ENCODE data around the gene LHFPL2.

LHFPL2 gene

DNA sequence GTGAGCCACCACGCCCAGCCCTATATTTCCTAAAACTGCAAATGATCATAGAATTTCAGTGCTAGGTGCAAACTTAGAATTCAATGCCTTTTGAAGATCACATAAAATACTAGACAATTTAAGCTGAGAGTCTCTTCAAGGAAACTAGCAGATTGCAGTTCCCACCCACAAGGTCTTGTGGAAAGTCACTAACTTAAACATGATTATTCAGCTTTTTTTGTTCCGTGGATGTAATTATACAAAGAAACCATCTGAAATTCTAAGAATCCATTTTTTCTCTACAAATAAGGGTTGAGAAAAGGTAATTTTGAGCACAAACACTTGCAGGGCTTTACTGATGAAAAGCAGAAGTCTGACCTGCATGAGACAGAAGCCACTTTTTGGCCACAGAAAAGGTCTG is 4.5 kb upstream of the LHFPL2 start:
- H3K9me3 ChIP-seq (ENCODE audit: control insufficient read depth, insufficient read depth, low read length), result no peaks in the 10 kb centered on the region
- no peak overlapping the region for H3K4me3 ChIP-seq (ENCODE audit: low read depth, low read length)
- H3K4me1 ChIP-seq (ENCODE audit: control insufficient read depth, insufficient read depth, low read length), result peaks cover 19% of the 10 kb centered on the region
- H3K27ac ChIP-seq (ENCODE audit: low read depth, low read length), result no peak overlapping the region
- H3K36me3 ChIP-seq (ENCODE audit: control insufficient read depth, insufficient read depth, low read length), result no peaks in the 10 kb centered on the region
- no peaks in the 10 kb centered on the region for H3K27me3 ChIP-seq (ENCODE audit: control insufficient read depth, insufficient read depth, low read length)
- H3K9ac ChIP-seq (ENCODE audit: low read depth, low read length), result no peak overlapping the region

DNA sequence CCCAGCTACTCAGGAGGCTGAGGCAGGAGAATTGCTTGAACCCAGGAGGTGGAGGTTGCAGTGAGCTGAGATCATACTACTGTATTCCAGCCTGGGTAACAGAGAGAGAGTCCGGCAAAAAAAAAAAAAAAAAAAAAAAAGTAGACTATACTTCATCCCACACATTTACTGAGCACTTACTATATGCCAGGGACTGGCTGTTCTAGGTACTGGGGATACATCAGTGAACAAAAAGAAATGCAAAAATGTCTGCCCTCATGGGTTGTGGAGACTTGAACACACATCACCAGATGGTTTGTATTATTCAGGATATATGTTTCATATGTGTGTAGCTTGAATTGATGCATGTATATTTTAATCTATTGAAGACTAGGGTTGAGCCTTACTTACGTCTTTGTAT is 2.9 kb upstream of the LHFPL2 start:
- Histone ChIP-seq H3K4me1 (ENCODE audit: control insufficient read depth, insufficient read depth, low read length) (peaks cover 22% of the 10 kb centered on the region), H3K27me3 (ENCODE audit: control insufficient read depth, insufficient read depth, low read length) (no peaks in the 10 kb centered on the region)

DNA sequence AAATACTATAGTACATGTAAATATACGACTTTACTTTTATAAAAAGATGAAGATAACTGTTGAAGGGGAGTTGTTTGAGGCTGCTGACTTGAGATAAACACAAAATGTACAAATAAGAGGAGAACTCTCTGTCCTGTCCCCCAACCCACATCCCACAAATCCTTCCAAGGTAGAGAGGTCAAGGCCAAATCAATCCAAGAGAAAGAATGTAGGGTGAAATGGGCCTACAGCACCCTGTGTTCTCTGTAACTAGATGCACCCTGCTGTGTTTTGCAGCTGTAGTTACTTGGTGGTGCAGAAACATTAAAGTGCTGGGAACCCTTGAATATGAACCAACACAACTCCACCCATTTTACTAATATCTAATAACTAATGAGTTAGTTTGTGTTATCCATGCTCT is 2.0 kb upstream of the LHFPL2 start:
- Histone ChIP-seq H3K9ac (ENCODE audit: low read depth, low read length) (no peak overlapping the region), H3K36me3 (ENCODE audit: control insufficient read depth, insufficient read depth, low read length) (peaks cover 6% of the 10 kb centered on the region; the same call in 1 of the 2 replicates), H3K27ac (ENCODE audit: low read depth, low read length) (no peak overlapping the region), H3K4me1 (ENCODE audit: control insufficient read depth, insufficient read depth, low read length) (peaks cover 23% of the 10 kb centered on the region), H3K27me3 (ENCODE audit: control insufficient read depth, insufficient read depth, low read length) (no peaks in the 10 kb centered on the region), H3K4me3 (ENCODE audit: low read depth, low read length) (peak overlapping the region; percentile 46; the same call in 1 of the 2 replicates), H3K9me3 (ENCODE audit: control insufficient read depth, insufficient read depth, low read length) (no peaks in the 10 kb centered on the region)

More for the DNA sequence above, 2.9 kb upstream of the LHFPL2 start:
- no peak overlapping the region for H3K27ac ChIP-seq (ENCODE audit: low read depth, low read length)
- no peaks in the 10 kb centered on the region for H3K36me3 ChIP-seq (ENCODE audit: control insufficient read depth, insufficient read depth, low read length)
- no peak overlapping the region for H3K9ac ChIP-seq (ENCODE audit: low read depth, low read length)
- no peaks in the 10 kb centered on the region for H3K9me3 ChIP-seq (ENCODE audit: control insufficient read depth, insufficient read depth, low read length)
- no peak overlapping the region for H3K4me3 ChIP-seq (ENCODE audit: low read depth, low read length)

DNA sequence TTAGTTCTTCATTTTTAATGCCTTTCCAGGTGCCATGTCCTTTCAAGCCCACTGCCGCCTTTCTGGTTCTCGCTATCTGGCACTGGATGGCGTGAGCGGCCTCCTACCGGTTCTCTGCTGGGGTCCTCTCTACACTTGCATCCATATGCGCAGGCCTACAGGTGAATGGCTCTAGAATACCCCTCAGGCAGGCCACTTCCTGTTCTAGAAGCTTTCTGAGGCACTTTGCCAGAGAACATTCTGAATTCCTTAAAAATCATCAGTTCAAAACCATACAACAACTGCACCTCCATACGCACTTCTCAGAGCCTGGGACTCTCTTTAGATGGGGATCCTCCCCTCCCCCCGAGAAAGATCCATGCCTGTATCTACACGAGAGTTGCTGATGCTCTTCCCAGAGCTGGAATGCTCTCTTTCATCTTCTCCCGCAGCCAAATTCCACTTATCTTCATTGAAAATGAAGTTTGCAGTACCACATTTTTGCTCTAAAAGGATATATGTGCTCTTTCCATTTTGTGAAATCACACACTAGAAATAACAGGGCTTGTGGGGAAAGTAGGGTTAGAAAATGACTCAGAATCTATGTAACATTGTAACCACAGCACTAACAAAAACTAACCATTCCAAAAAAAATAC is 1.4 kb upstream of the LHFPL2 start:
- Histone ChIP-seq H3K9me3 (ENCODE audit: control insufficient read depth, insufficient read depth, low read length) (no peaks in the 10 kb centered on the region), H3K27ac (ENCODE audit: low read depth, low read length) (peak overlapping the region; percentile 85), H3K4me3 (ENCODE audit: low read depth, low read length) (peak overlapping the region; percentile 46), H3K4me1 (ENCODE audit: control insufficient read depth, insufficient read depth, low read length) (peaks cover 23% of the 10 kb centered on the region), H3K27me3 (ENCODE audit: control insufficient read depth, insufficient read depth, low read length) (no peaks in the 10 kb centered on the region), H3K36me3 (ENCODE audit: control insufficient read depth, insufficient read depth, low read length) (peaks cover 6% of the 10 kb centered on the region; the same call in 1 of the 2 replicates), H3K9ac (ENCODE audit: low read depth, low read length) (no peak overlapping the region)

DNA sequence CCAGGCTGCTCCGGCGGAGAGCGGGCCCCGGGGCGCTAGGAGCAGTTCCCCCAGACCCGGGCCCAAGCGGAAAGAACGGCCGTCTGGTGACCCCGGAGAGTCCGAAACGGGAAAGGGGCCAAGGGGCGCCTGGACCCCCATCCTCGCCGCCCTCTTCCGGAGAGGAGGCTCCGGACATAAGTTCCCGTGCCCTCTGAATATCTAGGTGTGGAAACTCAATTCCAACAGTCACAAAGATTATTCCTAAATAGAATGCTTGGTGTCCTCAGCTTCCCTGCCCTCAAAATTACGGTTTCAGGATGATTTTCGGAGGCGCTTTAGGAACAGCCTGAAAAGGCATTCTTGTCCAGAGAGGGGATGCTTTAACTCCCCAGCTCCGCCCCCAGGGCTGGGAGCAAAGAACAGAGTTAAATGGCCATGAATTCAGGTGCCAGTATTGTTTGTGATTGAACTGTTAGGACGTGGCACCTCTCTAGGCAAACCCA is 681 bp upstream of the LHFPL2 start:
- H3K9ac ChIP-seq (ENCODE audit: low read depth, low read length), result peak overlapping the region; percentile 66
- peak overlapping the region; percentile 85 for H3K27ac ChIP-seq (ENCODE audit: low read depth, low read length)
- peaks cover 13% of the 10 kb centered on the region; the same call in 1 of the 2 replicates for H3K36me3 ChIP-seq (ENCODE audit: control insufficient read depth, insufficient read depth, low read length)
- H3K9me3 ChIP-seq (ENCODE audit: control insufficient read depth, insufficient read depth, low read length), result no peaks in the 10 kb centered on the region
- H3K4me3 ChIP-seq (ENCODE audit: low read depth, low read length), result peak overlapping the region; percentile 89
- H3K4me1 ChIP-seq (ENCODE audit: control insufficient read depth, insufficient read depth, low read length), result peaks cover 23% of the 10 kb centered on the region
- no peaks in the 10 kb centered on the region for H3K27me3 ChIP-seq (ENCODE audit: control insufficient read depth, insufficient read depth, low read length)

DNA sequence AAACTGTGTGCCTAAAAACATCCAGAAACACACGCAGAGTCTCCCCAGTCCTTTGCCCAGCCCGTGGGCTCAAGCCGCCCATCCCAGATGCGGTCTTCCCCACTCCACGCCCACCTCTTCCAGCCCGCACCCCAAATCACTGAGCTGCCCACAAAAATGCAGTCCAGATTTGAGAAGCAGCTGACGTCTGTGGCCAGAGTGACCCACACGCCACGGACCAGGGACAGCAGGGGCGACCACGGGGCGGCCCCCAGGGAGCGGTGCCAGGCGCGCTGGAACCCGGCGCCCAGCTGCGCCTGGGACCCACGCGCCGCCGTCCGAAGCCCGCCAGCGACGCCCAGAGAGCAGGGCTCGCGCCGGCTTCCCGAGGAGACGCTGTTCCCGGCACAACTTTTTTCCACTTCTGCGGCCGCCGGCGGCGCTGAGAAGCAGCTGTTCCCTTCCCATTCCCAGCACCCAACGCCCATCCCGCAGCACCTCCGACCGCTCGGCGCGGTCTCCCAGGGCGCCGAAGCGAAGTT is 674 bp downstream of the LHFPL2 start:
- H3K27me3 ChIP-seq (ENCODE audit: control insufficient read depth, insufficient read depth, low read length), result no peaks in the 10 kb centered on the region
- peak overlapping the region; percentile 85 for H3K27ac ChIP-seq (ENCODE audit: low read depth, low read length)
- H3K9me3 ChIP-seq (ENCODE audit: control insufficient read depth, insufficient read depth, low read length), result no peaks in the 10 kb centered on the region
- H3K36me3 ChIP-seq (ENCODE audit: control insufficient read depth, insufficient read depth, low read length), result peaks cover 18% of the 10 kb centered on the region; the same call in 1 of the 2 replicates
- H3K4me3 ChIP-seq (ENCODE audit: low read depth, low read length), result peak overlapping the region; percentile 89
- H3K9ac ChIP-seq (ENCODE audit: low read depth, low read length), result peak overlapping the region; percentile 67
- peaks cover 23% of the 10 kb centered on the region for H3K4me1 ChIP-seq (ENCODE audit: control insufficient read depth, insufficient read depth, low read length)

DNA sequence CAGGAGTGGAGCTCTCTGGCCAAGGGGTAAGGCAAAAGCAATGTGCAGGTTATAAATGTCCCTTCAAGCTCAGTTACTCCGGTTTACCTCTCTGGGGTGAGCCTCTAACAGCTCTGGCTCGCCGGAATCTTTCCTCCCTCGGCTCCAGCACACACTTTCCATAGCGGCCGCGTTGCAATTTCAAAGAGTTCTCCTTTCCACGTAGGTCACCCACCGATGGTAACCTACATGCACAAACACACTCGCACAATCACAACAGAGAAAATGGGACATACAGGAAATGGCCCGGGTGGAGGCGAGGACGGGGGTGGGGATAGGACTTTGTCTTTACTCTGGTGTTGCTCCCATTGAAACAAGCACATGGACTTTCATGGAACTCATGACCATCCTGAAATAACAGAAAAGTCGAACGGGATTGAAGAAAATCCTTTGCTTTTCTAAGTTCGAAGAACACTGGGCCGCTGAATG is 1.2 kb downstream of the LHFPL2 start:
- H3K9ac ChIP-seq (ENCODE audit: low read depth, low read length), result peak overlapping the region; percentile 67
- peaks cover 23% of the 10 kb centered on the region for H3K4me1 ChIP-seq (ENCODE audit: control insufficient read depth, insufficient read depth, low read length)
- no peaks in the 10 kb centered on the region for H3K27me3 ChIP-seq (ENCODE audit: control insufficient read depth, insufficient read depth, low read length)
- peak overlapping the region; percentile 89 for H3K4me3 ChIP-seq (ENCODE audit: low read depth, low read length)
- peak overlapping the region; percentile 85 for H3K27ac ChIP-seq (ENCODE audit: low read depth, low read length)
- H3K9me3 ChIP-seq (ENCODE audit: control insufficient read depth, insufficient read depth, low read length), result no peaks in the 10 kb centered on the region
- peaks cover 20% of the 10 kb centered on the region for H3K36me3 ChIP-seq (ENCODE audit: control insufficient read depth, insufficient read depth, low read length)

DNA sequence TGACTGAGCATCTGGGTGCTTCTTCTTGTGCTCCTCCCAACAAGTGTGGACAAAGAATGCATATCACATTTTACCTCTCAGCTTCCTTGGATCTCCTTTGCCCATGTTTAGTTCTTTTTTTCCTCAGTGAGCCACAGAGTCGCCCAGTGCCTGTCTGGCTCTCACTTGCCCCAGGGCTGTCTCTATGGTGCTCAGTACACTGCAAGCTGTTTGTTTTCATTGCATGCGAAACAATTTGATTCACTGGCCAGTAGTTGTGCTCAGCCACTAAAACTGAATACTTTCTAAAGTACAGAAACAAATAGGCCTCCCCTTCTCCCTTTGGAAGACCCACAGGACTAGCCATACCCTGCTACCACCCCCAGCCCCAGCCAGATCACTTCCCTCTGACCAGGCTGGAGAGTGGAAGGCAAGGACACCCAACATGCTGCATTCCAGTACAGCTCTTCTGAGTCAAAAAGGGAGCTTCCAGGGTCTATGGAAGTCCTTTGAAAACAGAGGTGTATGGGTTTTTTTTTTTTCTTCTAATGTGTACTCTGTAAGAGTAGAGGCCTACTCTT is 3.8 kb downstream of the LHFPL2 start:
- H3K9ac ChIP-seq (ENCODE audit: low read depth, low read length), result no peak overlapping the region
- no peaks in the 10 kb centered on the region for H3K9me3 ChIP-seq (ENCODE audit: control insufficient read depth, insufficient read depth, low read length)
- peaks cover 30% of the 10 kb centered on the region for H3K4me1 ChIP-seq (ENCODE audit: control insufficient read depth, insufficient read depth, low read length)
- no peak overlapping the region for H3K27ac ChIP-seq (ENCODE audit: low read depth, low read length)
- peaks cover 27% of the 10 kb centered on the region for H3K36me3 ChIP-seq (ENCODE audit: control insufficient read depth, insufficient read depth, low read length)
- no peak overlapping the region for H3K4me3 ChIP-seq (ENCODE audit: low read depth, low read length)
- H3K27me3 ChIP-seq (ENCODE audit: control insufficient read depth, insufficient read depth, low read length), result no peaks in the 10 kb centered on the region

DNA sequence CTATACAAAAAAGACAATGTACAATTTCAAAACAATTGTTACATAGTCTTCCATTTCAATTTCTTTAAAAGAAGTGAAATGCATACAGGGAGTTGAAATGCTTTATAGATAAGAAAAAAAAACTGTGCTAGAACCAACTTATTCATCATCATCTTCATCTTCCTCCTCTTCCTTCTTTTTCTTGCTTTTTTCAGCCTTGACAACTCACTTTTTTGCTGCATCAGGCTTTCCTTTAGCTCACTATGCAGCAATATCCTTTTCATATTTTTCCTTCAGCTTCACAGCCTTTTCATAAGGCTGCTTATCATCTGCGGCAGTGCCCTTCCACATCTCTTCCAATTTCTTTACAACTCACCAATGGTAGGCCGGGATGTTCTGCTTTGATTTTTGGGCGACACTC is 4.4 kb downstream of the LHFPL2 start:
- Histone ChIP-seq H3K36me3 (ENCODE audit: control insufficient read depth, insufficient read depth, low read length) (peaks cover 27% of the 10 kb centered on the region), H3K9me3 (ENCODE audit: control insufficient read depth, insufficient read depth, low read length) (no peaks in the 10 kb centered on the region), H3K27me3 (ENCODE audit: control insufficient read depth, insufficient read depth, low read length) (no peaks in the 10 kb centered on the region), H3K4me1 (ENCODE audit: control insufficient read depth, insufficient read depth, low read length) (peaks cover 34% of the 10 kb centered on the region), H3K4me3 (ENCODE audit: low read depth, low read length) (no peak overlapping the region), H3K27ac (ENCODE audit: low read depth, low read length) (no peak overlapping the region), H3K9ac (ENCODE audit: low read depth, low read length) (no peak overlapping the region)

DNA sequence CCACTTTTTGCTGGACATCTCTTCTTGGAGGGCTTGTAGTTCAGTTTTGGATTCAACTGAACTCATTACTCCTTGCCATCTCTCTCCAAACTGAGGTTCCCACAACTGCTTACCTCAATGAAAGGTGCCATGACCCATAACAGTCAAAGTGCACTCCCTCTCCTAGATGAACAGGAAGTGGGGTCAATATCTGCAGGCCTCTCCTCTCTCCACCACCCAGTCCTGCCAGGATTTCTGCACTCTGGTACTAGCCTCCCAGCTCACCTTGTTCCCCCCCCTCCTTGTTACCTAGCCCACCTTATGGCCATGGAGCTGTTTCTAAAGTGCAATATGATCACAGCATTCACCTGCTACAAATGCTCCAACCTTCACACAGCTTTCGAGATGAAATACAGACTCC is 5.9 kb downstream of the LHFPL2 start:
- no peak overlapping the region for H3K27ac ChIP-seq (ENCODE audit: low read depth, low read length)
- no peaks in the 10 kb centered on the region for H3K27me3 ChIP-seq (ENCODE audit: control insufficient read depth, insufficient read depth, low read length)
- no peak overlapping the region for H3K4me3 ChIP-seq (ENCODE audit: low read depth, low read length)
- no peaks in the 10 kb centered on the region for H3K9me3 ChIP-seq (ENCODE audit: control insufficient read depth, insufficient read depth, low read length)
- H3K4me1 ChIP-seq (ENCODE audit: control insufficient read depth, insufficient read depth, low read length), result peaks cover 43% of the 10 kb centered on the region
- H3K9ac ChIP-seq (ENCODE audit: low read depth, low read length), result no peak overlapping the region
- H3K36me3 ChIP-seq (ENCODE audit: control insufficient read depth, insufficient read depth, low read length), result peaks cover 27% of the 10 kb centered on the region
